ENCODE measurements around the gene TREML4. TPM values are rescaled to one million over a fixed set of nuclear protein-coding genes. Genes with fewer than 3 reads are reported as not detected.
"Not testable (repeated sequence)": the region's sequence is repeated elsewhere in the genome, so short reads cannot be mapped to it uniquely, and the experiment has no call there.

Gene TREML4, protein sequence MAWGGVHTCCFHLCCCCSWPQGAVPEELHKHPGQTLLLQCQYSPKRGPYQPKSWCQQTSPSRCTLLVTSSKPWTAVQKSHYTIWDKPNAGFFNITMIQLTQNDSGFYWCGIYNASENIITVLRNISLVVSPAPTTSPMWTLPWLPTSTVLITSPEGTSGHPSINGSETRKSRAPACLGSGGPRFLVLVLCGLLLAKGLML
- polyA plus RNA-seq (ENCODE audit: insufficient read length in 4 of 4) = under 1 TPM in 2 of 4 donors, not detected in 2; 0.06 to 0.09 TPM

DNA sequence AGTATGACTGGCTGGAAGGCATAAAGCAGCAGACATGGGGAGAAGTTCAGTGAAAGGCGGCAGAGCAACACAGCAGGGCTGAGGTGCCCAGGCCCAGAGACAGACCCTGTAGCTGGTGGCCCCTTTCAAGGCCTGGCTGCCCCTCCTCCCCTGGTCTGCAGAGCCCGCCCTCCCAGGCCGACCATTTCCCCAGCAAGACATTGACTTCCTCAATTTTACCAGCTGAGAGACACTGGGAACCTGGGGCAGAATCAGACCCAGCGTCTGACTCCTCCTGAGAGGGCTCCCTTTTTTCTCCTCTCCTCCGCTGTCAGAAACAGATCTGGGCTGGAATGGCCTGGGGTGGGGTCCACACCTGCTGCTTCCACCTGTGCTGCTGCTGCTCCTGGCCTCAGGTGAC, at the start of gene TREML4:
Gene TREML4, plus strand, starts transcription at position 254 of the 400 bp plus-strand sequence. Its CDS starts 79 bp downstream, at position 333.
- DNase-seq (ENCODE audit: low read depth in 4 of 4, low spot score in 2 of 4) = no peak

DNA sequence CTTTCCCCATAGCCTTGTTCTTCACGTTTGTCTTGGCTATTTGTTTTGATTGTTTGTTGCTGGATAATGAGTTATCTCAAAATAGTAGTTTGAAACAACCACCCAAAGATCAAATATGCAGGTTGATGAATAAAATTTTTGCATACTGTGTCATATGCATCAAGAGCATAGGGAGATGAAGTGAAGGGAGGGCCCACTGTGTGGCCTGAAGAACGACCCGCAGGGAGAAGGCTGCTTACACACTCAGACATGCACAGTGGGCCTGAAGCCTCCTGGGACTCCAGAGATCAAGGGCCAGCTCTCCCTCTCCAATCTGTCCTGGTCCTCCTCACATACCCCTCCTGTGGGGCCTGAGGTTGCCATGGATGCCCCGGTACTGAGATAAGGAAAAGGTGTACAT, 49.0 kb upstream of the TREML4 start:
- DNase-seq (ENCODE audit: low read depth in 4 of 4, low spot score in 2 of 4) = no peak

DNA sequence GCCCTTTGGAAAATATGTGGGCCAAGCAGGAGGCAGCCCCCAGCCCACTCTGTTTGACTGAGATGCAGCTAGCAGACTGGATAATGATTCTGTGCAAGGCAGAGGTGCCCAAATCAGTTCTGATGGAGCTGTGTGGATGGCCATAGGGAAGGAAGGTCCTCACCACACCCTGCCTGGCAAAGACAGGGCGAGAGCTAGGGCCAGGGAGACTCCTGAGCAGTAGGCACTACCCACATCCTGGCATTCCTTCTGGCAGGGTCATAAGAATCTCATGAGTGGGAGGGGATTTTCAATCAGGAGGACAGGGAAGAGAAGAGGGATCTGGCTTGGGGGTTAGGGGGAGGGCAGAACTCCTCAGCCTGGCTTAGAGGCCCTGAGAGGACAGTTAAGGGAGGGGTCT, 46.6 kb upstream of the TREML4 start:
- DNase-seq (ENCODE audit: low read depth in 4 of 4, low spot score in 2 of 4) = no peak

DNA sequence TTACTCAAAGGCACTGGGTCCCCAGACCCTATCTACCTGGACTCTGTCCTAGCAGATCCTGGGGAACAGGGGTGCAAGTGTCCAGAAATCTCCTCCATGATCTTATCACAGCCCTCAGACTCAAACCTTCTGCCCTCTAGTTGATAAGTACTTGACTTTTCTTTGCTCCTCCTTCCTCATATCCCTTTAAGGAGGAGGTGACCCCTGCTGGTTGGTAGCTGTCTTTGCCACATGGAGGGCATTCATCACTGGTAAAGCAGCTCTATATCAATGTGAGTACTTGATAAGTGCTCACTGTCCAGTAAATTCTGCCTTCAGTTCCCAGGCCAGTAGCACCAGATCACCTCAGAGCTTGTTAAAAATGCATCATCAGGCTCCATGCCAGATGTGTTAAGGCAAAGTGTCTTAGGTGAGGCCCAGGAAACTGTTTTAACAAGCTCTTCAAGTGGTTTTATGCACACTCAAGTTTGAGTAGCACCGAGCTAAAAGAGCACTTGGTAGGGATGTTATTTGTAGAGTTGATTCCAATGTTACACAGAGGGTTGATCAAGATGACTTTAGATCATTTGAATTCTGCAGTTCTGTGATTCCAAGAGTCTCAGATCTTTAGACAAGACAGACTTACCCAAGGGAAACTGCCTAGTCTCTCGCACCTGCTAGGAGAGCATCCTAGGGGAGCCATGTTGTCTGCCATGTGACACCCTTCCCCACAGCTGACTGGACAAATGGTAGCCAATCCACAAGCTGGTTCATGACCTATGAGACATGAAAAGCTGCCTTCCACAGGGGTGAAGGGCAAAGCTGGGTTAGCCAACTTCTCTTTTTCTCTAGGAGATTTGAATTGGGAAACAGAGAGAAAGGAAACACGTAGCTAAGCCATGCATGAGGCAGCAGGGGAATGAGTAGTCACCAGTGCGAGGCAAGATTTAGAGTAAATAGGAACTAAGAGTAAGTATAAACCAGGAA, 45.8 kb upstream of the TREML4 start:
- peak in 1 of 4 donors; percentile 17 for DNase-seq (ENCODE audit: low read depth in 4 of 4, low spot score in 2 of 4)

DNA sequence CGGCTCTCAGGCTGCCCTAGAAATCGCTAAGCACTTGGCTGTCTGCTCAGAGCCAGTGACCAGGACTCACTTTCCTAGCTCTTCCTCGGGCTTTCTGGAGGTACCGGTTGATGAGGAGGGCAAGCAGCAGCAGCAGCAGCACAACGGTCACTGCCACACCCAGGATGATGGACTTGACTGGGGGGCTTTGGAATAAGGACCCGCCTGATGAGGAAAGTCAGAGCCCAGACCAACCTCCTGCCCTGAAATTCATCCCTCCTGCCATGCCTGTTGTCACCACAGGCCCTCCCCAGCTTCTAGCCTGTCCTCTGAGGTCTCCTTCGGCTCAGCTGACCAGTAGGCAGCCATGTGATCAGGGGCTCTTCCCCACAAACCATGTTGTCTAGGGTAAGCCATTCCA, 43.4 kb upstream of the TREML4 start:
- no peak for DNase-seq (ENCODE audit: low read depth in 4 of 4, low spot score in 2 of 4)

DNA sequence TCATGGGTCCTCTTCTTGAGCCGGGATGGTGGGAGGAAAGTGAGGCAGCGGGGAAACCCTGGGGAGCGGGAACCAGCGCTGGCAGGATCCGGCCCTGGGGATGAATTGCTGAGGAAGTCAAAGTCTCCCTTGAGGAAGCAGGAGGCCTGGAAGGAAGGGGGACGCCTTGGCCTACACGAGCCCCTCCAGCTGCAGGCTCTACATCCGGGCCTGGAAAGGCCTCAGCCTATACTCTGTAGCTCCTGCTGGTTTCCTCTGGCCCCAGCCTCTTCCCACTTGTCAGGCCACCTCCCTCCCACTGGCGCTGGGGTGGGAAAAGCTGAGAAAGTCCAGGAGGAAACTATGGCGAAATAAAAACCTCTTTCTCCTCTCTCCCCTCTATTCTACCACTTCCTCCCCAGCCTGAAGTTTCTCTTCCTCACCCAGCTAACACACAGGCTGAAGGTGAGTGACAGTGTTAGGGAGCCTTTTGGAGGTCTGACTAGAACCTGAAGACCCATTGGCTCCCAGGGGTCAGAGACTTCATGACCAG, 42.1 kb upstream of the TREML4 start:
- DNase-seq (ENCODE audit: low read depth in 4 of 4, low spot score in 2 of 4) = no peak

DNA sequence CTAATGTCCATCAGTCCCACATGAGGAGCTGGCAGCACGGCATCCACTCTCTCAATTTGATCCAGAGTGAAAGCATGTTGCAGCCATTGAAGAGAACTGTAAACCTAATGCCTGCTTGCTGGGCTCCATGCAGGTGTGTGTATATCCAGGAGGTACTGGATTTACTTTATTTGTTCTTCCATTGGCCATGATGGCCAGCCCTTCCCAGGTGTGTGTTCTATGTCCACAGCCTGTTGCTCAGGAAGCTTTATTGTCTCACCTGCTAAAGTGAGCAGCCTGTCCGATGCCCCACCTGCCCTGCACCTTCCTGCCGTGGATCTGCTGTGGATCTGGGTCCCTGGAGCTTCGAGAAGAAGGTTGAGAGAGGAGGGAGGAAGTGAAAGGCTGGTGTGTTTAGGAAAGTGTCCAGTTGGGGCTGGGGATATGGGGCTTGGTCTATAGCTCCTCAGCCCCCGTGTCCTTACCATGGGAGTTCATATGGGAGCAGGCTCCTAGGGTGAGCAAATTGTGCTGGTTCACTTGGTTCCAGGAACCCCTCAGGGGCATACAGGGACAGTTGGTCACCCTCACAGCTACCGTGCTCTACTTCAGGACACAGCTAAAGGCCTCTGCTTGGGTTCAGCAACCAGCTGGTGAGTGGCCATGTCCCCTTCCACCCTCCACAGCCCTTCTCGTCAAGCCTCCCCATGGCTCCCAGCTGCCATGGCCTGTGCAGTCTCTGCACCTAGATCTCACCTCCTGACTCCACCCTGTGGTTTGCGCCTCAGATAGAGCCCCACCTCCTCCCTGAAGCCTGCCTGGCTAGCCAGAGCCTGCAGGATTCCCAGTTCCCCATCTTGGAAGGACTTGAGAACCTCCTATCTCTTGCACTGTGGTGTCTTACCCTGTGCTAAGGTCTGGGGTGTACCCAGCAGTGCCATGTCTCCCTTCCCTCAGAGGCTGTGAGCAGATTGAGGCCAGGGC, 39.9 kb upstream of the TREML4 start:
- no peak for DNase-seq (ENCODE audit: low read depth in 4 of 4, low spot score in 2 of 4)

DNA sequence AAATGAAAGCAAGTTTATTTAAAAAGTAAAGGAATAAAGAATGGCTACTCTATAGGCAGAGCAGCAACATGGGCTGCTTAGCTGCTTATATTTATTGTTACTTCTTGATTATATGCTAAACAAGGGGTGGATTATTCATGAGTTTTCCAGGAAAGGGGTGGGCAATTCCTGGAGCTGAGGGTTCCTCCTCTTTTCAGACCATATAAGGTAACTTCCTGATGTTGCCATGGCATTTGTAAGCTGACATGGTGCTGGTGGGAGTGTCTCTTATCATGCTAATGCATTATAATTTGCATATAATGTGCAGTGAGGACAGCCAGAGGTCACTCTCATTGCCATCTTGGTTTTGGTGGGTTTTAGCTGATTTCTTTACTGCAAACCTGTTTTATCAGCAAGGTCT, 39.1 kb upstream of the TREML4 start:
- not testable (repeated sequence) for DNase-seq (ENCODE audit: low read depth in 4 of 4, low spot score in 2 of 4)

DNA sequence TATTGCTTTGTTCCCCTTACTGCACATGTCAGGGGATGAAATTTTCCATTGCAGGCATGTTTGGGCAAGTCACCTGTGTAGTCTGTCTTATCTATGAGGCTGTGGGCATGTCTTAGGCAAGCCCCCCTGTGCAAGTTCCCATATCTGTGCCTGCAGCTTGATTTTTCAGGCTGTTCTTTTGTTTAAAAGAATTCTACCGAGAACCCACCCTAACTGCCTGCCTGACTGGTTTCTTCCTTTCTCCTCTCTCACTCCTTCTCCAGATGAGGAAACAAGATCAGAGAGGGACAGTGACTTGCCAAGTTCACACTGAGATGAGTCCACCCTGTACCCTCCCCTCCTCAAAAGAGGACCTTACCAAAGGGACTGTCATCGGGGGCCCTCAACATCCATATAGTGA, 38.2 kb upstream of the TREML4 start:
- DNase-seq (ENCODE audit: low read depth in 4 of 4, low spot score in 2 of 4) = no peak

DNA sequence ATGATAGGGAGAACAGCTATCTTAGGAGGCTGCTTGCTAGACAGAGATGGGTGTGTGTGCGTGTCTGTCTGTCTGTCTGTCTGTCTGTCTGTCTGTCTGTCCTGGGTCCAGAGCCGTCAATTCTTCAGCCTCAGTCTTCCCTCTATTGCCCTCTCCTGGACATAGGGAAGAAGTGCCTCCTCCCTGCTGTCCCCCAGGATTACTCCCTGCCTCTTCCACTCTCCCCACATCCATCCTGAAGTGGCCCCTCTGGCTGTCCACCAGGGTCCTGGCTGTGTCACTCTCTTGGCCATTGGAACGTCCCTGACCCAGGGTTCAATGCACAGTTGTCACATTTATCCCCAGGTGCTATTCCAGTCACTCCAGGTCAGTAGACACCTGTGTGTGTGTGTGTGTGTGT, 37.4 kb upstream of the TREML4 start:
- DNase-seq (ENCODE audit: low read depth in 4 of 4, low spot score in 2 of 4) = no peak

DNA sequence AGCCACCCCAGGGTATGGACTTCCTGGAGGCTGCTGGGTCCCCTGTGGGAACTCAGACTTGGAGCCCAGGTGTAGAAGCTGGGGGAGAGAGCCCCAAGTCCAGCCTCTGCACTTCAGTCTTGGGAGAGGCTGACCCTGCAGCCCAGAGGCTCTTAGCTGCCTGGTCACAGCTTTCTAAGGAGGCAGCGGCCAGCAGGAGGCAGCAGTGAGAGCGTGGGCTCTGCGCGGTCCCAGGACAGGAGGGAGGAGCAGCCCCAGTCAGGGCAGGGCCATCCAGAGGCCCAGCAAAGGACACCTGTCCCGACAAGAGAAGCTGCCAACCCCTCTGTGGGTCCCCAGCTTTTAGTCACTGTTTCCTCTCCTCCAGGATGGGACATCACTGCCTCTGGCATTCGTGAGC, 36.6 kb upstream of the TREML4 start:
- DNase-seq (ENCODE audit: low read depth in 4 of 4, low spot score in 2 of 4) = no peak

DNA sequence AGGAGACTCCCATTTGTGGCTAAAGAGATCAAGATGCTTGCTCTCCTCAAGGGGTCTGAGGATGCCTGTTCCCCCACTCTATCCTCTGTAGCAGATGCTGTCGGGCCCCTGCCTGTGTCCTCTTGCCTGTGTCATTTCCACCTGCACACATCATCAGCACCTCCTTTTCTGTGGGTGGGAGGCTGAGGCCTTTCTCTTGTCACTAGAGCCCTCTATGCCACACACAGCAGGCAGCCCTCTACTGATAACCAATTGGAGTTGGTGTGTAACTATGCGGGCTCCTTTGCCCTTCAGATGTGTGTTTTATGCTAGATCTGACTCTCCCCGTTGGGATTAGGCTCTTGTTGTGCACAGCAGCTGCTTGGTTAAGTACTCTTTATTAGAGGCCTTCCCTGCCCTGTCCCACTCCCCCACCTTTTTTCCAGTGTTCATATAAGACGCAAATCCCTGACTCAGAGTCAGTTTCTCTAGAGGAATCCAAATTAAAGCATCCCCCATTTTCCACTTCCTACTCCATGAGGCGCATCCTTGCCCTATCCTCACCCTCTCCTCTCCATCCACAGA, 34.9 kb upstream of the TREML4 start:
- no peak for DNase-seq (ENCODE audit: low read depth in 4 of 4, low spot score in 2 of 4)

DNA sequence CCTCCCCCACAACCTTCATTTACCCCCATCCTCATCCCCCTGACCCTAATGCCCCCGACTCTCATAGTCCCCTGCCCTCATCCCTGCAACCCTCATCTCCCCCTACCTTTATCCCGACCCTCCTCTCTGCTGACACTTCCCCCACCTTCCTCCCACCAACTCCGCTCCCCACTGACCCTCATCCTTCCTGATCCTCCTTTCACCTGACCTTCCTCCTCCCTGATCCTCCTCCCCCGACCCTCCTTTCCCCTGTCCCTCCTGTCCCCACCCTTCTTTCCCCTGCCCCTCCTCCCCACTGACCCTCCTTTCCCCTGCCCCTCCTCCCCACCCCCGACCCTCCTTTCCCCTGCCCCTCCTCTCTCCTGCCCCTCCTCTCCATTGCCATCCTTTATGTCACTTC, 34.3 kb upstream of the TREML4 start:
- no peak for DNase-seq (ENCODE audit: low read depth in 4 of 4, low spot score in 2 of 4)

DNA sequence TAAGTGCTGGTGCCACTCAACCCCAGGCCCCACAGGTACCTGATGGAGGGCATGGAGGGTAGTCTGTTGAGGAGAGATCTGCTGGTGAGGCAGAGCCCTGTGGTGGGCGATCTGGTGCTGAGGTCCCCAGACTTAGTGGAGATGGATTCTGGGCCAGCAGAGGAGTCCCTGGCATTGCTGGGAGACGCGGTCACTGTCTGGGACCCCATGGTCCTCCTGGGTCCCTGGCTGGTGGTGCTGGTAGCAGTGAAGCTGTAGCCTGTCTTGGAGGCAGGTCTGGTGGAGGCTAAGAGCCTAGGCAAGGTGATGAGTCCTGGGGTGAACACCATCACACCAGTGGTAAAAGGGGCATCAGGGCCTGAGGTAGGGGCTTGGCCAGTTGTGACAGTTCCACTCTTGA, 33.8 kb upstream of the TREML4 start:
- no peak for DNase-seq (ENCODE audit: low read depth in 4 of 4, low spot score in 2 of 4)

DNA sequence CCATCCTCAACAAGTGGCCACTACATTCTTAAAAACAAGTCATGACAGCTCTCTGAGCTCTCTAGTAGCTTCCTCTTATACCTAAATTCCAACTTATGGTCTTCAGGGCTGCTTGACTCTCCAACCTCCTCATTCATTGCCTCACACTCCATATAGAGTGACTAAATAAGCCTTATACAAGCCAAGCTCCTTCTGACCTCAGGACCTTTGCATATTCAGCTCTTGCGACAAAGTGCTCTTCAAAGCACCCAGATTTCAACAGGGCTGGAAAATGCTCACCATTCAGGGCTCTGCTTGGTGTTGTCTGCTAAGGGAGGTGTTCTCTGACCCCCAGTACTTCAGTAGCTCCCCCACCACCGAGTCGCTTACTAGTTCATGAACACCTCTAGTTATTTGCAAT, 30.9 kb upstream of the TREML4 start:
- no peak for DNase-seq (ENCODE audit: low read depth in 4 of 4, low spot score in 2 of 4)

DNA sequence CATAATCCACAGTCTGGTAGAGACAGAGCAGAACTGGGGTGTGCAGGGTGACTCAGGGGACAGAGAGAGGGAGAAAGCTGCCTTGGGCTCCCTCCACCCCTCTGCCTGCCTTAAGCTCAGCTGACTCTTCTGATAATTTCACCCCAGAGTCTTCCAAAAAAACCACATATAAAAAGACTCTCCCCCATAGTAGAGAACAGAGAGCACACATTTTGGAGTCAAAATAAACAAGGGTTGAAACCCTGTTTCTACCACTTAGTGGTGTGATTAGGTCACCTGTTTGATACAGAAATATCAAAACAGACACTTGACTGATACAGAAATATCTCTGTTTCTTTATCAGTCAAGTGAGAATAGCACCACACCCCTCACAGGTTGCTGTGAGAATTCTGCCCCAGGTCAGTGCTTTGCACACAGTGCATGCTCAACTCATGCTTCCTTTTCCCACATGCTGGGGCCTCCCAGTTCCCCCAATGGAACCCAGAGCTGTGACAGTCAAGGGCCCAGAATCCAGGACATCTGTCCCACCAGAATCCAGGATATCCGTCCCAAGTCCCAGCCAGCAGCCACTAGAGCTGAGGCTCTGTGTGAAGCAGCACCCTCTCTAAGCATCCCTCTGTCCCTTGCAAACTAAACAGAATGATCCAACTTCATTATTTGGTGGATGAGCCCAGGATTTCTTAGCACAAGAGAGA, 28.4 kb upstream of the TREML4 start:
- no peak for DNase-seq (ENCODE audit: low read depth in 4 of 4, low spot score in 2 of 4)

DNA sequence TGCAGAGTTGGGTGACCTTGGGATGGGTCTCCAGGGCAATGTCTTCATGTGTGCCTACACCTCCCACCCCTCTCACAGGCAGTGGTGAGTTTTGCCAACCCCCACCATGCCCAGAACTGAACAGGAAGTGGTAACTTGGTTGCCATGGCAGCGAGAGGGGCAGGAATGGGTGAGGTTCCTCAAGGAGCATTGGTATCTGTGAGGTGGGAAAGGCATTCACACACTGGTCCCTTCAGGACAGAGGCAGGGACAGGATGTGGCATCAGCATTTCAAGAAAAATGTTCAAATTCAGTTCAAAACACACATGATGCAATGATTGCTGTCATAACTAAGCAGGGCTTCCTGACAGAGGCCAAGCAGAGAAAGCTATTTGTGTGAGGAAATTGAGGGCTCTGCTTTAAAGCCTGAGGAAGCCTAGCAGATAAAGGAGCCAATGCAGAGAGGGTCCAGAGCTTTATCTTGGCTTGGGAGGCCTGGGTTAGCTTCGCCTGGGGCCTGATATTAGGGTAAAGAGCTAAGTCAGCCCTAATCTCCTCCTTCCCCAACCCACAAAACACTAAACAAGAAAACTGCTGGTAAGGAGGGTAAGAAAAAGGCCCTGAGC, 27.8 kb upstream of the TREML4 start:
- DNase-seq (ENCODE audit: low read depth in 4 of 4, low spot score in 2 of 4) = no peak

DNA sequence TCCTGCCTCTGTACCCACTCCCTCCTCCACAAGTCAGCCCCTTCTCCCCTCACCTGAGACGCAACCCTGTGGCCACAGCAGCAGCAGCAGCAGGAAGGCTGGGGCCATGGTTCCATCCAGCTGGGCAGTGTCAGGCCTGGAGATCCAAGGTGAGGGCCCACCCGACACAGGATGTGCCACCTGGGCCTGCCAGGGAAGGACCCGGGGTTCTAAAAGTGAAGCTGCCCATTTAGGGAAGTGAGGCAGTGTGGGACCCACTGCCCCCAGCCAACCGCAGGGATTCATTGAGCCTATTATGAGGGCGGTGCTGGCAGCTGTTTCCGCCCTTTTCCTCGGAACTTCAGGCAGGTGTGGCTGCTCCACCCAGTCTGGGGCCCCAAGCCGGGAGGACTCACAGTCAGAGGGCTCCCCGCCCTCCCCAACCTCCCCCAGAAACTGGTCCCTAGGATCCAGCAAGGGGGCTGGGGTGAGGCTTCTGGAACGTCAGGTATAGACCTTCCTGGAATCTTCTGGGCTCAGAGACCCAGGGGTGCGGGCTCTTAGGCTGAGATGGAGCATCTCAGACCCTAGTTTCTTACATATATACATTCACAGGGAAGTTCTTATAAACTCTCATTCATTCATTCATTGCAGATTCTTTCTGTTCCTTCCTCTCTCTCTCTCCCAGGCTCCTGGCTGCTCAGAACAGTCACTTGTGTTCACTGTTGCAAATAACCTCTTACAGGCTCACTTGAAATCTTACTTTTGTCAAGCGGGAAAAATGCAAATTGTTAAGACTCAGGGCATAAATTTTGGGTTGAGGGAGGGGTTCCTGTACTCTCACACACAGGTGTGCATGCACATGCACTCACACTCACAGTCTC, 27.0 kb upstream of the TREML4 start, which contains the start of gene TREML2:
Gene TREML2, minus strand, starts transcription at position 249 of the 863 bp plus-strand sequence. Its CDS starts 141 bp downstream, at position 108.
- no peak for DNase-seq (ENCODE audit: low read depth in 4 of 4, low spot score in 2 of 4)
